Activated CD8-positive, alpha-beta memory T cell treated with anti-CD3 and anti-CD28 coated beads for 1 hour (primary cell): ENCODE results near the gene MICA.
"Not testable (repeated sequence)": the region's sequence is repeated elsewhere in the genome, so short reads cannot be mapped to it uniquely, and the experiment has no call there.

Source experiments
- DNase-seq, 2 donors: peaks; one replicate each; pipeline ENCODE4 v3.0.0-alpha.2; 2020; ENCODE audit warnings: low read depth in 1 of 2; ENCODE audit errors: extremely low read depth in 1 of 2

Gene MICA

GRCh38 chr6:31381666-31382065, 21.7 kb upstream of the MICA start:
- DNase-seq, result no peak

GRCh38 chr6:31383149-31383548, 20.2 kb upstream of the MICA start:
- DNase-seq, result no peak

- no peak for DNase-seq
Measured at GRCh38 chr6:31385041-31385440, 18.4 kb upstream of the MICA start.

GRCh38 chr6:31386099-31386498, 17.3 kb upstream of the MICA start:
- no peak for DNase-seq

DNA sequence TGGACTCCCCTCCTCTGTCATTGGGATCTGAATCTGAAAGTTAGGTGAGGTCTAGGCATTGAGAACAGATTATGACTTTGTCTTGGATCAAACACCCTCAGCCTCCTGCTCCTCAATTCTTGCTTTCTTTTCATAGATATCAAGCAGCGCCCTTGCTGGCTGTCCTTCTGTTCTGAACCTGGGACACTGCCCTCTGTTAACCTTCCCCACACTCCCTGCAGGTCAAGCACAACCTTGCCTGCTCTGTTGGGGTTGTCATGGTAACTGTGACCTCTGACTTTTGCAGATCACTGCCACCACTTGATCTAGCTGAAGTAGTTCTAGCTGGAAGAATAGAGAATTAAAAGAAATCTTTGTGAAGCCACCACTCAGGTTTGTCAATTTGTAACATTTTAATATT, 16.4 kb upstream of the MICA start:
- DNase-seq, result no peak

DNA sequence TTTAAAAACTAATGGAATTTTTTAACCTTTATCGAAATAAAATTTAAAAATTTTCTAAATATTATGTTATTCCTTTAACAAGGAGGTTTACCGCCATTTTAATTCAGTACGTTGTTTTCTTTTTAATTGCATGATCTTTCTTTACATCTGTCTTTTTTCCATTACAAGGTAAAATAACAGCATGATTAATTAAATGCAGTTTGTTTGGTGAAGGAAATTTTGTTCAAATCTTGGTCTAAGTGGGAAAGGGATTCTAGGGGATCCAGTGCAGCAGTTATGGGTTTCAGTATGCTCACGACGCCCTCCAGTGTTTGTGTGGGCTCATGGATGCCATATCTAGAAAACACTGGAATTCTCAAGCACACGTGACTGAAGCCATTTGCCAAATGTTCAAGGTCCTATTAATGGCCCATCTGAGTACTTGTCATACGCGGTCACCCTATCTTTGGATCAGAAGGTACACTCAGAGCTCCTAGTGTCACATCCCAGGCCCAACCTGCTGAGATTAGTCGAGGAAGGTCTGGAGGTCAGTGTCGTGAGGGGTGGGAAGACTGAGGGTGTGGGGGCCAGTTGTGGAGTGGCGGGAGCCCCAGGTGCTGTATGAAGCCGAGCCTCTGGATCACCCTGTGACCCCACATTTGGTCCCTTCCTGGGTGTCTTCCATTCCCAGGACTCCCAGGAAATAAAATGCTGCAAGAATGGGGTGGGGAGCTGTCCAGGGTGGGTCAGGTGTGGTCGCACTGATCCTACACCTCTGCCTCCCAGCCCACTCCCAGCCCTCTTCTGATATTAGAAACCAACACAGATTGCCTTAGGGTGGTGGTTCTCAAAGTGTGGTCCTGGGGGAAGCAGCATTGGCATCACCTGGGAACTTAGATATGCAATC, 14.2 kb upstream of the MICA start:
- DNase-seq, result not testable (repeated sequence)

DNA sequence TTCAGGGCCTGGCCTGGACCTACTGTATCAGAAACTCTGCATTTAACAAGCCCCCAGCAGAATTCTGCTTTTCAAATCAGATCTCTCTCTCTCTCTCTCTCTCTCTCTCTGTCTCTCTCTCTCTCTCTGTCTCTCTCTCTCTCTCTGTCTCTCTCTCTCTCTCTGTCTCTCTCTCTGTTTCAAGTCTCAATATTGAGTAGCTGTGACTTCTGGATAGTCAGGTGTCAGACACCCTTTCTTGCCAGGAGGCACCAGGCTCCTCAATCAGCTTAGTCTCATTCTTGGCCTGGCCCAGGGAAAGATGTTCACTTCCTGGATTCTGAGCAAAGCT, 13.6 kb upstream of the MICA start:
- not testable (repeated sequence) for DNase-seq

DNA sequence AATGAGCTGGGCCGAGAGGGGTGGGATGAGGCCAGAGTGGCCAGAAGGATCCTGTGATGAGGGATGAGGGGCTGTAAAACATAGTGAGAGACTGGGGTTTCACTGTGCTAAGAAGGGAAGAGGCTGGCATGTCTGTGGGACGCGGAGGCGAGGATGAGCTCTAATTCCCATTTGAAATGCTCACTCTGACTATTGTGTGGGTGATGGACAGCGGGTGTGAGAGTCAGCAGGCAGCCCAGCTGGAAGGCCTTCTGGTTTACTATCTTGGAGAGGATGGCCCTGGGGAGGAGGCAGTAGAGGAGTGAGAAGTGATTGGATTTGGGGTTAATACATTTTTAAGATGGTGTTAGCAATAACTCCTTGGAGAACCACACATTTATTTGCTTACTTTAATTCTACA, 9.5 kb upstream of the MICA start:
- DNase-seq, result no peak

DNA sequence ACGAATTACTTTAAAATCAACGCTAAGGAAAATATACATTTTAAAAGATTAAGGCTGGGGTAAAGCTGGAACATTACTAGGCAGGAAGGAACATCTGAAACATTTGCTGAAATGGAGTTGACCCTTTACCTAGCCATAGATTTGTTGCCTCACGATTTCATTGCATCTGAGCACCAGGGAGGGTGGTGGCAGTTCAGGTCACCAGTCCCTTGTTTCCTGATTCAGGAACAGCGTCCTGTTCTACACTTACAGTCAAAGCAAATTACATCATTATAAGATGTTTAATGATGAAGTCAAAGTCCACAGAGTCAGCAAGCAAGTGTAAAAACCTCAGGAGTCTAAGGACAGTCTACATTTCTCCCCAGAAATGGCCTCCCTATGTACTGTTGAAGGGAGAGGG, 9.0 kb upstream of the MICA start:
- DNase-seq, result no peak

DNA sequence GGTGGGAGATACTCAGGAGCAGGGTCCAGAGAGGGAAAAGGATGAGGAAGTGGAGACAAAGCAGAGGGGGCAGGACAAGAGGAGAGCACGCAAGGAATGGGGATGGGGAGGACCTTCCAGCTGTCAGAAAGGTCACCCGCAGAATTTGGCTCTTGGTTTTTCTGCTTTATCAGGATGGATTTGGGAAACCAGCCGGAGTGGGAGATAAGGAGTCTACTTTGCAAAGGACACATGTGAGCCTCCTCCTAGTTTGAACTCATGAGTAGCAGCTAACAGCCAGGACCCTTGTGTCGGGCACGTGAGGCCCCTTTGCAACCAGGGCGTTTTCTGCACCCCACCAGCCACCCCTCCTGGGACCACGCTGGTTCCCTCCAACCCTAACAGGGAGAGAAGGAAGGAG, 7.6 kb upstream of the MICA start:
- DNase-seq, result no peak

GRCh38 chr6:31396422-31397152, 6.8 kb upstream of the MICA start:
- DNase-seq, result peak; percentile 51 to 78

GRCh38 chr6:31397153-31397499, 6.3 kb upstream of the MICA start:
- DNase-seq, result not testable (repeated sequence)

DNA sequence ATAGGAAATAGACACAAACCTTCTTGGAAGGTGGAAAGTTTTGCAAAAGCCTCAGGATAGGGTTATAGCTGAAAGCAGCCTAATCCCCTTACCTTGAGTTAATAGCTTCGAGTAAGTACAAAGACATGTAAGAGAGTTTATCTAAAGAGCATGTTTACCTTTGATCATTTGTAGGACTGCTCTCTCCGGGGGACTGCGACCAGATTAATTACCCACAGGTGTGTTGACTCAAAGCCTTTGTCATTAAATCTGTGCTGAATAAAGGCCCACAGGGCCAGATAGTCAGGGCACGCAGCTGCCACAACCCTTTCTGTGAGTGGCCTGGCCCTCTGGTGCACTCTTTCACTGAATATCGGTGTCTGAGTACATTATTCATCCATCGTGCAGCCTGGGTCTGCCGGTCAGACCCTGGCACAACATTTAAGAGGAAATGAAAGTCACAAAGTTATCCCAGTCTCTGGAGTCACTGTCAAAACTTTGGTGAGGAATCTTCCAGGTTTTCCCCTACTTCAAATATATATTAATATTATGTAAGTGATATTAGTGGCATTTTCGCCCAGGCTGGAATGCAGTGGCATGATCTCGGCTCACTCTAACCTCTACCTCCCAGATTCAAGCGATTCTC, 5.4 kb upstream of the MICA start:
- no peak for DNase-seq

DNA sequence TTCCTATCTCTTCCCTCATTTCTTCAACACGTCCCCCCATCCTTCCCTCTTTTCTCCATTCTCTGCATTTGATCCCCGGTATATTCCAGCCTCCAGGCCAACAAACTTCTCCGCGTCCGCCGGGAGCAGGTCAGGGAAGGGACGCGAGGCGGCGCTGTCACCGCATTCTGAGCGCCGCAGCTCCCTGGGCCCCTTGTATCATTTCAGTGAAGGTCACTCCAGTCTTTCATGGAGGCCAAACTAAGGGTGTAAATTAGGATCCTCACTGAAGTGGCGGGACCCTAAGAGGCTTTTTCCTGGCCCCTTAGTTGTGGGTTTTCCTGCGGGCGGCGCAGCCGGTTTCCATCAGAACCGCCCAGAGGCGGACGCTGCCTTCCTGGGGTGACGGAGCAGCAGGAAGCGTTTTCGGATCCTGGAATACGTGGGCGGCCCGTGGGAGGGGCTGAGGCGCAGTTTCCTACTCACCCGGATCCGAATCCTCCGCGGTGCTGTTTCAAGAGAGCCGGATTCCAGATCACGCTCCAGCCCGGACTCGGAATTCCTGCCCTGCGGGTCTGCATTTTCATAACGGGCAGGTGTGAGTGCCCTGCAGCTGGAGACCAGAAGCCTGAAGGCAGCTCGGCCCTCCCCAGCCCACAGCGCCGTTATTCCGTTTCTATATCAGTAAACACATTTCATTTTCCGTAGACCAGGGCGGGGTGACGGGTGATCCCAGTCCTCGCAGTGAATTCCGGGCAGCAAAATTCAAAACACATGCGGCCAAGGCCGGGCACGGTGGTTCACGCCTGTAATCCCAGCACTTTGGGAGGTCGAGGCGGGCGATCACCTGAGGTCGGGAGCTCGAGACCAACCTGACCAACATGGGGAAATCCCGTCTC, 3.6 kb upstream of the MICA start:
- DNase-seq, result peak in 1 of 2 donors; percentile 34

DNA sequence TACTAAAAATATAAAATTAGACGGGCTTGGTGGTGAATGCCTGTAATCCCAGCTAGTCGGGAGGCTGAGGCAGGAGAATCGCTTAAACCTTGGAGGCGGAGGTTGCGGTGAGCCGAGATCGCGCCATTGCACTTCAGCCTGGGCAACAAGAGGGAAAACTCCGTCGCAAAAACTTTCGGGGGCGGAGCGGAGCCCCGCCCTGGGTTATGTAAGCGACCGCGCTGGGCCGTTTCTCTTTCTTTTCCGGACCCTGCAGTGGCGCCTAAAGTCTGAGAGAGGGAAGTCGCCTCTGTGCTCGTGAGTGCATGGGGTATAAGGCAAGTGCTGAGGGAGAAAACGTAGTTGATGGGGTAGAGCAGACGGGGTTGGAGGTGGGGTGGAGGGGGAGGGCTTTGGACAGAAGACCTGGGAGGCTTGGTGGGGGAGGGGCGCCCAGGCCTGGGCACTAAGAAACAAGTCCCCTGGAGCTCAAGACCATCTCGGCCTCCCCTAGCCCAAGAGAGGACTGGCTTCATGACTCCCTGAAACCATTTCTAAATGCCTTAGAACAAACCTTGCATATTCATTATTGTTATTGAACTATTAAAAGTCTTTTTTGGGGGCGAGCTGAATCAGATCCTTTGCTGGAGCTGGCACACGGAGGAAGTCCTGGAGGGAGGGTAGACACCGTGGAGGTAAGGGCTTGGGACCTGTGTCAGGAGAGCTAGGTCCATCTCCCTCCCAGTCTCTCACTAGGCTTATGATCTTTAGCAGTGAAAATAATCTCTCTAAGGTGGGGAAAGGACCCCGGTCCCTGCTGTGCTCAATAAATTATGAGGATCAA, 2.7 kb upstream of the MICA start:
- DNase-seq, result peak; percentile 48 to 62

- no peak for DNase-seq
Measured at GRCh38 chr6:31401403-31401802, 2.0 kb upstream of the MICA start.

DNA sequence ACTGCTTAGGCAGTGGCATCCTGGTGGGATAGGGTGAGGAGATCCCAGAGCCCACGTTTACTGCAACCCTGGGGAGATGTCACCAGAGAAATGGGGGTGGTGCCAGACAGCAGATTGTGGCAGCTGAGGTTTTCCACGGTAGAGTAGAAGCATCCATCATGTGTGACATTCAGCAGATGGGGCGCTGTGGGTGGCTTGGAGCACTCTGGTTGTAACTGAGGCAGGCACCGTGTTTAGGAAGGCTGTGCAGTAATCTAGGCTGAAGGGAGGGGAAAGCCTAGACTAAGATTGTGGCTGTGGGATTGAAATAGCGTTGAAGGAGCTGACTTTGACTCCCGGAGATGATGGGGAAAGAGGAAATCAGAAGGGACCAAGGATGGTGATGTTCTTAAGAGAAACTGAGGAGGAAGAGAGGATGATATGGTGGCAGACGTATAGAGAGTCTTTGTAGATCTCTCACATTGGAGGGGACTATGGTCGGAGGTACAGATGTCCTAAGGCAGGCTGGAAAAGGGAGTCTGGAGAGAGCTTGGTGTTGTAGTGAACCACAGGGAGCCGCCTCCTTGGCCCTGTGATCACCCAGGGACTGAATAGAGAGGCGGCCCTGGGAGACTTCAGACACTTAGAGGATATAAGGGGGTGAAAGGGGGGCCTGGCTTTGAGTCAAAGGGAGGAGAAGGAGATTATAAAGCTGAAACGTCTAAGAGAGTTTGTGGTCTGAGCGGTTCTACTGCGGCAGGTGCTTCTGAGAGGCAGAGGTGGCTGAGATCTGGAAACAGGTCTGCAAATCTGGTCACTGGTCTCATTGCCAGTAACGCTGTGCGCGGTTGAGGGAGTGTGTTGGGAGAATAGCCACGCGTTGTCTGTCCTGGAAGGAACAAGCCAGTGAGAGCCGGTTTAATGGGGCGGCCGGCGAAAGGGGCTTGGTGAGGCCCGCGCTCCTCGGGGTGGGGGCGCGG, 792 bp upstream of the MICA start:
- peak in 1 of 2 donors; percentile 8 for DNase-seq

GRCh38 chr6:31404061-31404364, 618 bp downstream of the MICA start:
- not testable (repeated sequence) for DNase-seq

DNA sequence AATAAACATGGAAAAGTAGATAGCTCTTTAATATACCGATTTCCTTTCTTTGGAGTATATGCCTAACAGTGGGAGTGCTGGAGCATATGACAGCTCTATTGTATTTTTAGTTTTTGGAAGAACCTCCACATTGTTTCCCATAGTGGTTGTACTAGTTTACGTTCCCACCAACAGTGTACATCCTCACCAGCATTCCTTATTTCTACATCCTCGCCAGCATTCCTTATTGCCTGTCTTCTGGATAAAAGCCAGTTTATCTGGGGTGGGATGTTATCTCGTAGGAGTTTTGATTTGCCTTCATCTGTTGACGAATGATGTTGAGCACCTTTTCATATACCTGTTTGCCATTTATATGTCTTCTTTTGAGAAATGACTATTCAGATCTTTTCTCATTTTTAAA, 2.6 kb downstream of the MICA start:
- no peak for DNase-seq
